Karpas-422 (cell line): ENCODE results near the gene SUPT5H. TPM values are rescaled to one million over a fixed set of nuclear protein-coding genes. Genes with fewer than 3 reads are reported as not detected.
A peak's percentile ranks its signal among the peaks of the same experiment; 100 is the strongest.

ENCODE experiments used
- DNase-seq: peaks from one replicate; pipeline ENCODE4 v3.0.0-alpha.2; 2015
- H2AFZ ChIP-seq: fragments of 200-600 bp; sonication (generic); 2 replicates; pipeline ENCODE4 v1.6.1; 2014; ENCODE audit warnings: antibody characterized with exemption, low read length, mixed read lengths
- H3K27ac ChIP-seq: fragments of 200-600 bp; sonication (generic); 2 replicates; pipeline ENCODE4 v1.5.1; 2014; ENCODE audit warnings: mild to moderate bottlenecking, low read length, moderate library complexity
- H3K27me3 ChIP-seq: fragments of 200-600 bp; sonication (generic); 2 replicates; pipeline ENCODE4 v1.6.1; 2014; ENCODE audit warnings: low read length, mixed read lengths
- H3K36me3 ChIP-seq: fragments of 200-600 bp; sonication (generic); 2 replicates; pipeline ENCODE4 v1.6.1; 2014; ENCODE audit warnings: low read length, mixed read lengths; ENCODE audit not compliant: insufficient read depth
- H3K4me1 ChIP-seq: fragments of 200-600 bp; sonication (generic); 2 replicates; pipeline ENCODE4 v1.6.1; 2014; ENCODE audit warnings: mild to moderate bottlenecking, low read length, mixed read lengths
- H3K4me2 ChIP-seq: fragments of 200-600 bp; sonication (generic); 2 replicates; pipeline ENCODE4 v1.6.1; 2014; ENCODE audit warnings: low read length, low read depth, mild to moderate bottlenecking; ENCODE audit not compliant: poor library complexity, severe bottlenecking
- H3K4me3 ChIP-seq: fragments of 200-600 bp; sonication (generic); 2 replicates; pipeline ENCODE4 v1.5.1; 2014; ENCODE audit warnings: mild to moderate bottlenecking, antibody characterized with exemption, low read length, mixed read lengths
- H3K79me2 ChIP-seq: fragments of 200-600 bp; sonication (generic); 2 replicates; pipeline ENCODE4 v1.6.1; 2014; ENCODE audit warnings: mild to moderate bottlenecking, low read length, mixed read lengths
- H3K9ac ChIP-seq: fragments of 200-600 bp; sonication (generic); 2 replicates; pipeline ENCODE4 v1.6.0; 2014; ENCODE audit warnings: low read length
- H3K9me2 ChIP-seq: fragments of 200-600 bp; sonication (generic), shearing (Covaris generic); replicated peaks from 2 replicates; pipeline ENCODE4 v1.6.0; 2014; ENCODE audit warnings: mild to moderate bottlenecking, low read length, moderate library complexity; ENCODE audit not compliant: insufficient read depth
- H3K9me3 ChIP-seq: fragments of 300-700, 200-600 bp; sonication (generic); 2 replicates; pipeline ENCODE4 v1.6.1; 2014; ENCODE audit warnings: low read length, mixed read lengths
- H4K20me1 ChIP-seq: fragments of 200-600 bp; sonication (generic); 2 replicates; pipeline ENCODE4 v1.6.1; 2014; ENCODE audit warnings: mild to moderate bottlenecking, antibody characterized with exemption, low read length, low read depth; ENCODE audit not compliant: insufficient read depth
- total RNA-seq: library from RNA; depleted of rRNA; stranded (reverse); fragments of >200 nt; shearing (Covaris generic); gene quantifications from 2 replicates; pipeline ENCODE4 v1.2.3, GENCODE V29; 2014; ENCODE audit warnings: low replicate concordance

Gene SUPT5H
- total RNA-seq, 1 experiment from 2014 or later, result 55.3 TPM

- Histone ChIP-seq H3K27me3 (no peaks in the 10 kb centered on the region), H3K36me3 (no peaks in the 10 kb centered on the region), H2AFZ (no peak overlapping the region), H3K9me3 (no peaks in the 10 kb centered on the region), H4K20me1 (no peaks in the 10 kb centered on the region), H3K9ac (peak overlapping the region; percentile 33; the same call in 1 of the 2 replicates), H3K4me2 (peak overlapping the region; percentile 55), H3K4me3 (peak overlapping the region; percentile 27; the same call in 1 of the 2 replicates), H3K9me2 (no peaks in the 10 kb centered on the region), H3K79me2 (no peaks in the 10 kb centered on the region), H3K4me1 (peaks cover 21% of the 10 kb centered on the region), H3K27ac (no peak overlapping the region)
- DNase-seq, result peak; percentile 69
Measured at GRCh38 chr19:39497996-39498797, 52.8 kb downstream of the SUPT5H start.

- peak within 1 kb of the TSS; percentile 47; the same call in 1 of the 2 replicates for H3K4me3 ChIP-seq
- DNase-seq, result no peak
- no peaks in the 10 kb centered on the region for H3K9me3 ChIP-seq
- no peak within 1 kb of the TSS for H3K27ac ChIP-seq
- no peaks in the 10 kb centered on the region for H3K79me2 ChIP-seq
- no peaks in the 10 kb centered on the region for H3K27me3 ChIP-seq
- peak within 1 kb of the TSS; percentile 45 for H3K9ac ChIP-seq
- no peaks in the 10 kb centered on the region for H3K9me2 ChIP-seq
- H3K36me3 ChIP-seq, result no peaks in the 10 kb centered on the region
- H3K4me1 ChIP-seq, result peaks cover 21% of the 10 kb centered on the region
- no peak within 1 kb of the TSS for H2AFZ ChIP-seq
- no peaks in the 10 kb centered on the region for H4K20me1 ChIP-seq
- H3K4me2 ChIP-seq, result peak within 1 kb of the TSS; percentile 55
Measured at GRCh38 chr19:39498798-39499642, 53.6 kb downstream of the SUPT5H start, which contains the start of gene DLL3. Gene DLL3, plus strand, starts transcription at chr19:39498947. Its CDS starts 28 bp downstream, at chr19:39498975.

- no peaks in the 10 kb centered on the region for H3K36me3 ChIP-seq
- H2AFZ ChIP-seq, result no peak overlapping the region
- no peaks in the 10 kb centered on the region for H3K79me2 ChIP-seq
- no peaks in the 10 kb centered on the region for H3K27me3 ChIP-seq
- H3K9me2 ChIP-seq, result no peaks in the 10 kb centered on the region
- DNase-seq, result no peak
- H4K20me1 ChIP-seq, result no peaks in the 10 kb centered on the region
- H3K4me3 ChIP-seq, result no peak overlapping the region
- H3K4me2 ChIP-seq, result peak overlapping the region; percentile 55
- H3K27ac ChIP-seq, result no peak overlapping the region
- no peaks in the 10 kb centered on the region for H3K9me3 ChIP-seq
- H3K4me1 ChIP-seq, result peaks cover 25% of the 10 kb centered on the region
- H3K9ac ChIP-seq, result no peak overlapping the region
Measured at GRCh38 chr19:39499932-39500331, 54.5 kb downstream of the SUPT5H start.

GRCh38 chr19:39500543-39500942 lies 55.2 kb downstream of the SUPT5H start:
- H3K27me3 ChIP-seq, result no peaks in the 10 kb centered on the region

GRCh38 chr19:39501340-39501739 lies 56.0 kb downstream of the SUPT5H start:
- Histone ChIP-seq H3K27ac (no peak overlapping the region), H4K20me1 (no peaks in the 10 kb centered on the region), H3K4me1 (peaks cover 25% of the 10 kb centered on the region), H3K79me2 (no peaks in the 10 kb centered on the region), H3K27me3 (no peaks in the 10 kb centered on the region), H3K4me3 (no peak overlapping the region), H3K9me2 (no peaks in the 10 kb centered on the region), H3K9me3 (no peaks in the 10 kb centered on the region), H3K9ac (no peak overlapping the region), H3K4me2 (no peak overlapping the region), H2AFZ (no peak overlapping the region), H3K36me3 (no peaks in the 10 kb centered on the region)
- no peak for DNase-seq

More at GRCh38 chr19:39500543-39500942, 55.2 kb downstream of the SUPT5H start:
- Histone ChIP-seq H3K27ac (no peak overlapping the region), H3K9me3 (no peaks in the 10 kb centered on the region), H3K4me1 (peaks cover 25% of the 10 kb centered on the region), H3K79me2 (no peaks in the 10 kb centered on the region), H3K4me3 (no peak overlapping the region), H2AFZ (no peak overlapping the region), H3K9ac (no peak overlapping the region), H3K9me2 (no peaks in the 10 kb centered on the region), H4K20me1 (no peaks in the 10 kb centered on the region), H3K36me3 (no peaks in the 10 kb centered on the region), H3K4me2 (no peak overlapping the region)
- DNase-seq, result no peak

GRCh38 chr19:39502640-39503417 lies 57.4 kb downstream of the SUPT5H start:
- H3K27me3 ChIP-seq, result no peaks in the 10 kb centered on the region
- H3K9me3 ChIP-seq, result no peaks in the 10 kb centered on the region
- peaks cover 32% of the 10 kb centered on the region for H3K4me1 ChIP-seq
- H3K79me2 ChIP-seq, result no peaks in the 10 kb centered on the region
- no peak overlapping the region for H3K4me3 ChIP-seq
- no peaks in the 10 kb centered on the region for H3K36me3 ChIP-seq
- H2AFZ ChIP-seq, result 0 out of 2 replicates have a peak overlapping the region, but pooled peaks have one; percentile 81
- no peak overlapping the region for H3K9ac ChIP-seq
- peak; percentile 90 for DNase-seq
- H4K20me1 ChIP-seq, result no peaks in the 10 kb centered on the region
- H3K4me2 ChIP-seq, result no peak overlapping the region
- H3K9me2 ChIP-seq, result no peaks in the 10 kb centered on the region
- no peak overlapping the region for H3K27ac ChIP-seq

GRCh38 chr19:39506598-39506943 lies 61.2 kb downstream of the SUPT5H start:
- Histone ChIP-seq H3K4me3 (peak overlapping the region; percentile 73; the same call in 1 of the 2 replicates), H3K27ac (no peak overlapping the region), H3K4me2 (peak overlapping the region; percentile 87), H3K9me3 (no peaks in the 10 kb centered on the region), H3K27me3 (no peaks in the 10 kb centered on the region), H4K20me1 (no peaks in the 10 kb centered on the region), H3K79me2 (no peaks in the 10 kb centered on the region), H2AFZ (no peak overlapping the region), H3K36me3 (no peaks in the 10 kb centered on the region), H3K9ac (no peak overlapping the region), H3K9me2 (no peaks in the 10 kb centered on the region), H3K4me1 (peaks cover 18% of the 10 kb centered on the region)
- no peak for DNase-seq
